A549 (cell line): ENCODE data around the gene PLXDC1. TPM values are rescaled to one million over a fixed set of nuclear protein-coding genes. Genes with fewer than 3 reads are reported as not detected.
"Not testable (repeated sequence)": the region's sequence is repeated elsewhere in the genome, so short reads cannot be mapped to it uniquely, and the experiment has no call there.

Experiments used
- ATAC-seq, 2 experiments: fragments of 200-7000 bp in 1 of 2; fragments of >200 bp in 1 of 2; cut with Nextera tagmentation in 1 of 2; cut with Tn5 transposase in 1 of 2; 3 replicates each; pipeline versions ENCODE4 v1.8.0 to v1.9.1; 2018 to 2020; ENCODE audit warnings: mild to moderate bottlenecking in 1 of 2, moderate library complexity in 1 of 2
- CTCF ChIA-PET: fragments of 300-600 bp; sonication (Branson Sonifier 250); formaldehyde crosslinking; extraction: SDS; loops from one replicate; lab custom pipeline; 2021; ENCODE audit warnings: antibody characterized with exemption, inconsistent platforms; lab: Yijun Ruan, JAX
- POLR2A ChIA-PET: fragments of 350-600 bp; formaldehyde crosslinking; extraction: SDS; loops from one replicate; lab custom pipeline; 2021; ENCODE audit warnings: antibody characterized with exemption, inconsistent platforms; lab: Yijun Ruan, JAX
- DNase-seq, 2 experiments: peaks; one replicate each; pipeline versions ENCODE4 v3.0.0 to v3.0.0-alpha.2; 2011 to 2016; ENCODE audit warnings: low read depth in 1 of 2, low spot score in 1 of 2
- FAIRE-seq: peaks from 2 replicates; lab custom pipeline; 2011; peaks lifted over from hg19 to GRCh38; lab: Jason Lieb, UNC
- H3K27ac ChIP-seq, 2 experiments: fragments of >200 bp; sonication (Bioruptor Twin); formaldehyde crosslinking; 3 replicates each; pipeline ENCODE4 v1.5.1; 2016 to 2017
- H3K4me1 ChIP-seq: fragments of >200 bp; sonication (Bioruptor Twin); formaldehyde crosslinking; 3 replicates; pipeline ENCODE4 v1.6.1; 2016
- H3K4me2 ChIP-seq: fragments of >200 bp; sonication (Bioruptor Twin); formaldehyde crosslinking; 3 replicates; pipeline ENCODE4 v1.6.1; 2016
- H3K4me3 ChIP-seq: fragments of >200 bp; sonication (Bioruptor Twin); formaldehyde crosslinking; 3 replicates; pipeline ENCODE4 v1.5.1; 2016
- H3K9me3 ChIP-seq: fragments of >200 bp; sonication (Bioruptor Twin); formaldehyde crosslinking; 3 replicates; pipeline ENCODE4 v1.6.1; 2016
- BHLHE40 ChIP-seq: IDR thresholded peaks from 2 replicates; pipeline ENCODE4 v1.6.1; 2012; ENCODE audit warnings: low read depth, low read length, inconsistent platforms
- CBX2 ChIP-seq: fragments of 200-600 bp; sonication (generic); IDR thresholded peaks from 2 replicates; pipeline ENCODE4 v1.6.1; 2016; ENCODE audit warnings: low read depth, mild to moderate bottlenecking, borderline replicate concordance
- CBX8 ChIP-seq: fragments of 200-600 bp; sonication (generic); IDR thresholded peaks from 2 replicates; pipeline ENCODE4 v1.6.1; 2016
- CHD2 ChIP-seq: fragments of 150-350 bp; IDR thresholded peaks from 2 replicates; pipeline ENCODE4 v1.6.1; 2014; ENCODE audit warnings: low read length; ENCODE audit not compliant: partially characterized antibody
- CTCF ChIP-seq: fragments of >200 bp; sonication (Bioruptor Twin); formaldehyde crosslinking; IDR thresholded peaks from 3 replicates; pipeline ENCODE4 v1.5.1; 2016
- EHF ChIP-seq: fragments of 250-450 bp; sonication (Bioruptor Pico); IDR thresholded peaks from 2 replicates; pipeline ENCODE4 v1.5.0; 2020; ENCODE audit warnings: mild to moderate bottlenecking
- EP300 ChIP-seq, 2 experiments: fragments of >200 bp; sonication (Bioruptor Twin); formaldehyde crosslinking; IDR thresholded peaks; 2 replicates in 1 of 2; 3 replicates in 1 of 2; pipeline ENCODE4 v1.6.1; 2016 to 2017
- ESRRA ChIP-seq: fragments of 150-350 bp; IDR thresholded peaks from 2 replicates; pipeline ENCODE4 v1.6.1; 2014; ENCODE audit warnings: mild to moderate bottlenecking, low read length, borderline replicate concordance
- FOSB ChIP-seq: fragments of 250-450 bp; sonication (Bioruptor Pico); IDR thresholded peaks from 2 replicates; pipeline ENCODE4 v1.5.0; 2020; ENCODE audit warnings: mild to moderate bottlenecking, moderate library complexity
- FOXS1 ChIP-seq: fragments of 250-450 bp; sonication (Bioruptor Pico); IDR thresholded peaks from 2 replicates; pipeline ENCODE4 v1.5.0; 2020; ENCODE audit warnings: mild to moderate bottlenecking, moderate library complexity
- HDAC2 ChIP-seq: fragments of 200-600 bp; sonication (generic); IDR thresholded peaks from 2 replicates; pipeline ENCODE4 v1.6.1; 2016
- HES2 ChIP-seq: fragments of >200 bp; sonication (Bioruptor Twin); formaldehyde crosslinking; IDR thresholded peaks from 2 replicates; pipeline ENCODE4 v1.6.1; 2016
- HEYL ChIP-seq: fragments of 250-450 bp; sonication (Bioruptor Pico); IDR thresholded peaks from 2 replicates; pipeline ENCODE4 v1.8.0; 2021; ENCODE audit warnings: mild to moderate bottlenecking, moderate library complexity
- HOXA7 ChIP-seq: fragments of 250-450 bp; sonication (Bioruptor Pico); IDR thresholded peaks from 2 replicates; pipeline ENCODE4 v1.5.0; 2020; ENCODE audit warnings: mild to moderate bottlenecking, moderate library complexity
- HOXB5 ChIP-seq: fragments of 250-450 bp; sonication (Bioruptor Pico); IDR thresholded peaks from 2 replicates; pipeline ENCODE4 v1.5.0; 2020; ENCODE audit warnings: mild to moderate bottlenecking, moderate library complexity
- JUNB ChIP-seq: fragments of >200 bp; sonication (Bioruptor Twin); formaldehyde crosslinking; IDR thresholded peaks from 2 replicates; pipeline ENCODE4 v1.6.1; 2016
- MAFK ChIP-seq: fragments of 450-650 bp; IDR thresholded peaks from 2 replicates; pipeline ENCODE4 v1.6.1; 2014; ENCODE audit not compliant: partially characterized antibody
- MAX ChIP-seq: IDR thresholded peaks from 2 replicates; pipeline ENCODE4 v1.6.1; 2012
- NFE2L2 ChIP-seq: fragments of 150-350 bp; conservative IDR thresholded peaks from 2 replicates; pipeline ENCODE4 v1.6.1; 2014; ENCODE audit warnings: low read length
- NR3C1 ChIP-seq: fragments of >200 bp; sonication (Bioruptor Twin); formaldehyde crosslinking; IDR thresholded peaks from 3 replicates; pipeline ENCODE4 v1.6.1; 2017
- POLR2AphosphoS2 ChIP-seq: conservative IDR thresholded peaks from 2 replicates; pipeline ENCODE4 v1.6.1; 2012; ENCODE audit warnings: low read length, improper control_type of control experiment, inconsistent platforms
- SMC3 ChIP-seq: fragments of >200 bp; sonication (Bioruptor Twin); formaldehyde crosslinking; IDR thresholded peaks from 3 replicates; pipeline ENCODE4 v1.6.1; 2018; ENCODE audit warnings: inconsistent platforms
- TP53 ChIP-seq: fragments of 250-450 bp; sonication (Bioruptor Pico); IDR thresholded peaks from 2 replicates; pipeline ENCODE4 v1.5.0; 2021; ENCODE audit warnings: mild to moderate bottlenecking, moderate library complexity
- ZC3H11A ChIP-seq: fragments of 450-650 bp; IDR thresholded peaks from 2 replicates; pipeline ENCODE4 v1.6.1; 2014; ENCODE audit warnings: antibody characterized with exemption, mild to moderate bottlenecking
- ZSCAN20 ChIP-seq: fragments of 250-450 bp; sonication (Bioruptor Pico); IDR thresholded peaks from 2 replicates; pipeline ENCODE4 v1.8.0; 2022; ENCODE audit warnings: mild to moderate bottlenecking, moderate library complexity
- WGBS: methylation state at CpG from one replicate; pipeline ENCODE4 v1.1.6; 2017; ENCODE audit errors: missing lambda C conversion rate; 5-methylcytosine and 5-hydroxymethylcytosine counted together
- polyA plus RNA-seq, 4 experiments: library from polyadenylated mRNA; depleted of rRNA in 3 of 4; stranded (reverse); fragments of >200 nt; fragmentation: RNase III in 1 of 4; extraction: RNeasy Plus Mini Kit Qiagen cat#74134 plus additional on column Dnase treatment in 1 of 4; gene quantifications; 2 replicates in 3 of 4; 3 replicates in 1 of 4; pipeline ENCODE4 v1.2.3, GENCODE V29; 2011 to 2017

Gene PLXDC1
- polyA plus RNA-seq, 2 of the 4 experiments (the other 2 are of a cell fraction): 0.31 to 0.36 TPM

- H3K4me1 ChIP-seq, H3K4me2 ChIP-seq, POLR2A ChIA-PET, H3K4me3 ChIP-seq, ATAC-seq, H3K9me3 ChIP-seq, H3K27ac ChIP-seq, DNase-seq, FAIRE-seq: not testable (repeated sequence)
- CTCF ChIA-PET: interaction anchor here (0.7 kb wide), 1 partner anchor 46 kb away, joined by 3 read pairs; no protein-coding TSS in a partner anchor
- WGBS: 79% methylated on average over 6 of the region's 6 CpGs
Observed at GRCh38 chr17:39129544-39129943, 21.9 kb downstream of the PLXDC1 start.

- CTCF ChIA-PET: interaction anchor here (1.0 to 5.3 kb wide), 3 partner anchors 26 to 97 kb away, joined by 3 to 33 read pairs (median 3); partner anchors contain the start of gene PLXDC1
- H3K4me2 ChIP-seq: no peak overlapping the region
- no peak overlapping the region for H3K27ac ChIP-seq
- DNase-seq: no peak
- no peaks in the 10 kb centered on the region for H3K4me1 ChIP-seq
- 85% methylated on average over 6 of the region's 6 CpGs for WGBS
- H3K9me3 ChIP-seq: no peaks in the 10 kb centered on the region
- FAIRE-seq: no peak
- POLR2A ChIA-PET: no interaction called here
- no peak for ATAC-seq
- no peak for TF ChIP-seq CBX2
- TF ChIP-seq CBX8: no peak
- TF ChIP-seq EHF (CRISPR knock-in tag): no peak
- TF ChIP-seq CHD2: no peak
- TF ChIP-seq MAX: no peak
- no peak for TF ChIP-seq JUNB
- TF ChIP-seq EP300 (IDR thresholded peaks at IDR 0.05): no peak
- no peak for TF ChIP-seq HOXA7 (CRISPR knock-in tag)
- no peak for TF ChIP-seq CTCF
- no peak for TF ChIP-seq HEYL (CRISPR knock-in tag)
- no peak for TF ChIP-seq ZSCAN20 (CRISPR knock-in tag)
- TF ChIP-seq TP53 (CRISPR knock-in tag): no peak
- TF ChIP-seq BHLHE40: no peak
- TF ChIP-seq HOXB5: no peak
- no peak for TF ChIP-seq NR3C1
- no peak for TF ChIP-seq FOXS1 (CRISPR knock-in tag)
- no peak for TF ChIP-seq SMC3
- no peak for TF ChIP-seq NFE2L2
- no peak for TF ChIP-seq ZC3H11A
- no peak overlapping the region for H3K4me3 ChIP-seq
Observed at GRCh38 chr17:39126436-39126835, 25.0 kb downstream of the PLXDC1 start.

DNA sequence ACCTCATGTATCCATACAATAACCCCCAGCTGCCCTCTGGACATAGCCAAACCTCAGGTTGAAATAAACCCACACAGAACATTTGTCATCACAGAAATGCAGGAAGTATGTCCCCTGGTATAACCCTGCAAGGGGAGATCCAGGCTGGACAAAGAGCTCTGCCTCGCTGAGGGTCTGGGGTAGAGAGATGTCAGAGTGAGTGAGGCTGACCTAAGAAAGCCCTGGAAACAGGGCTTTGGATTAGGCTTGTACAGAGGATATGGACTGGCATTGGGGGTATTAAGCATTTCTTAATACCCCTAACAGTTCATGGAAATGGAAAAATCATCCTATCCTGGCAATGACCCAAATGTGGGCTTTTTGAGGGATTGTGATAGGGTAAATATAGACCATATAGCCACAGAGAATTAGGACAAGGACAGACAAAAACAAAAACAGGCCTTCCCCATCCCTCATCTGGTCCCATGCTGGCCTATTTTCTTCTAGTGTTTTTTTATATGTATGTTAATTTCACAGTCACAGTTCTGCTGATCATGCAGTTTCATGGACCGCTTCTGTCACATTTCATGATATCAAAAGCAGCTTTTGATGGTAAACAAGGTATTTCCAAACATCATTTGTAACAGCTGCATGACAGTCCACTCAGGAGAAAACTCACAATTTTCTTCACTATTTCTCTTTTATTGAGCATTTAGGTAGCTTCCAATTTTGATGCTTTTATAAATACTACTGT is 26.1 kb downstream of the PLXDC1 start:
- CTCF ChIA-PET: interaction anchor here (1.2 to 5.3 kb wide), 5 partner anchors 18 to 496 kb away, joined by 3 to 33 read pairs (median 4); partner anchors contain the start of gene PLXDC1

More for the DNA sequence above, 26.1 kb downstream of the PLXDC1 start:
- H3K4me1 ChIP-seq: no peaks in the 10 kb centered on the region
- no peak for FAIRE-seq
- H3K4me3 ChIP-seq: no peak overlapping the region
- DNase-seq: no peak
- WGBS: 89% methylated on average over 2 of the region's 2 CpGs
- H3K27ac ChIP-seq: no peak overlapping the region
- H3K9me3 ChIP-seq: no peaks in the 10 kb centered on the region
- ATAC-seq: no peak
- POLR2A ChIA-PET: no interaction called here
- TF ChIP-seq POLR2AphosphoS2: no peak
- TF ChIP-seq MAFK: peak; percentile 98
- TF ChIP-seq FOSB (CRISPR knock-in tag): no peak
- no peak for TF ChIP-seq HDAC2
- TF ChIP-seq ESRRA: no peak
- TF ChIP-seq NR3C1: no peak
- TF ChIP-seq MAX: no peak
- TF ChIP-seq HES2: no peak
- no peak overlapping the region for H3K4me2 ChIP-seq
